IPS-11a (cell line): ENCODE results near the gene WASL.
"Not testable (repeated sequence)": the region's sequence is repeated elsewhere in the genome, so short reads cannot be mapped to it uniquely, and the experiment has no call there.

Experiments used
- H3K4me3 ChIP-seq: one replicate; pipeline ENCODE4 v1.5.1; 2013; ENCODE audit warnings: low read depth, low read length, control low read depth

The WASL gene

GRCh38 chr7:123735539-123735938, 13.3 kb downstream of the WASL start:
- H3K4me3 ChIP-seq, result no peak overlapping the region

DNA sequence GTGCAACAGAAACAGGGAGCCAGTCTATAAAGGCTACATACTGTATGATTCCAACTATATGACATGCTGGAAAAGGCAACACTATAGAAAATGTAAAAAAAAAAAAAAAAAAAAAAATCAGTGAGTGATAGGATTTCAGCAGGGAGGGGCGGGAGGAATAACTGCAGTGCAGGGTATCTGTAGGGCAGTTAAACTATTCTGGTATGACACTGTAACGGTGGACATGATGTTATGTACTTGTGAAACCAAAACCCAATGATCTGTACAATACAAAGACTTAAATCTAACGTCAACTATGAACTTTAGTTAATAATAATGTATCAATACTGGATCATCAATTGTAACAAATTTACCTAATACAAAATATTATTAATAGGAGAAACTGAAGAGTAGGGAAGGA, 14.3 kb downstream of the WASL start:
- H3K4me3 ChIP-seq, result no peak overlapping the region

DNA sequence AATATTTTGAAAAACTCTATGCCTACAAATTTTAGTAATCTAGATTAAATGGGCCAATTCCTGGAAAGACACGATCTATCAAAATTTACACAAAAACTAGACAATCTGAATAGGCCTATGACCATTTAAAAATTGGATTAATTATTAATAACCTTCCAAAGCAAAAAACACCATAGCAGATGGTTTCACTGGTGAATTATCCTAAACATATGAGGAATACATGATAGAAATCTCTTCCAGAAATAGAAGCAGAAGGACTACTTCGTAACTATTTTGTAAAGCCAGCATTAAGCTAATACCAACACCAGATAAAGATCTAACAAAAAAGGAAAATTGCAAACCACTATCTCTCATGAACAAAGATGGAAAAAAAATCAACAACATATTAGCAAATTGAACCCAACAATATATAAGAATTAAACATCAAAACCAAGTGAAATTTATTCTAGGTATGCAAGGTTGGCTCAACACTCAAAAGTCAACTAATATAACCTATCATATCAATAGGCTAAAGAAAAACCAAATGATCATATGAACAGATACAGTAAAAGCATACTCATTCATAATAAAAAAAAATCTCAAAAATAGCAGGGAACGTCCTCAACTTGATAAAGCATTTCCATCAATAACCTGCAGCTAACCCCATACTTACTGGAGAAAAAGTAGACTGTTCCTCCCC, 16.3 kb downstream of the WASL start:
- no peak overlapping the region for H3K4me3 ChIP-seq

- H3K4me3 ChIP-seq, result no peak overlapping the region
These were observed 19.6 kb downstream of the WASL start for GRCh38 chr7:123729218-123729578.

DNA sequence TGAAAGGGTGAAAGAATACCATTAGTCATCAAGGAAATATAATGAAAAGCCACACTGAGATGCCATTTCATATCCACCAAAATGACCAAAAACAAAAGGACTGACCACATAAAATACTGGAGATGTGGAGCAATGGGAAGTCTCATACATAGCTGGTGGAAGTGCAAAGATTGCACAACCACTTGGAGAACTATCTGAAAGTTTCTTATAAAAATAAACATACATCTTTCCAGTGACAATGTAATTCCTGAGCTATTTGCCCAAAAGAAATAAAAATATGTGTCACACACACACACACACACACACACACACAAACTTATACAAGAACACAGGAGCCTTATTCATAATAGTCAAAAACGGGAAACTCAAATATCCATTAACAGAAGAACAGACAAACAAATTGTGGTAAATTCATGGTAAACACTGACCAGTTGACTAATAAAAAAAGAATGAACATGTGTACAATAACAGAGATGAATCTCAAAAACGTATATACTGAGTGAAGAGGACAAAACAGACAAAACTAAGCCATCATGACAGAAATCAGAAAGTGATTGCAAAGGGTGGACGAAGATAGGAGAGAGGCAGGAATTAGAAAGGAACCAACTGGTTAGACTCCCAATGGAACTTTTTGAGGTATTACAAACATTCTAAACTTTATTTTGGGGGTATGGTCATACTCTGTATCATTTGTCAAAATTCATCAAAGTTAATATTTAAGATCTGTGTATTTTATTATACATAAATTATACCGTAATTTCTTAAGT, 21.5 kb downstream of the WASL start:
- H3K4me3 ChIP-seq, result no peak overlapping the region

DNA sequence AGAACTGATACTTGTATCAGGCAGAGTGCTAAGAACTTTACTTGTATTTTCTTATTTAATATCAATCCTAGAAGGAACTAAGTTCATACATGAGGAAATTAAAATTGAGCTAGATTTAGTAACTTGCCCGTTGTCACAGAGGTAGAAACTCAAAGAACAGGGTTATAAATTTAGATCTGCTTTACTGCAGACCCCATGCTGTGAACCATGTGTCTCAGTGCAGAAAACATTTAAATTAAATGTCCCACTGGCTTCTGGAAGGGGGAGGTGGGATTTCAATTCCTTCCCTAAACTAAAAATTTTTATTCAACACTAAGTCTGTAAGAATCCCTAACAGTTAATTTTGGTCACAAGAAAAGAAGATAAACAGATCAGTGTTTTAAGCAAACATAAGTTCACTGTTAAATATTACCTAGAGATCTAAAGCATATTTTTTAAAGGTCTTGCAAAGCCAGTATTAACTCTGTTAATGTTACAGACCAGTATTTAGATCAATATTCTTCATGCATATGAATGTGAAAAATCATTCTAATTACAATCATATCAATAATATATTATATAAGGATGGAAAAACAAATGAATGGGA, 23.1 kb downstream of the WASL start:
- no peak overlapping the region for H3K4me3 ChIP-seq

GRCh38 chr7:123724817-123725253, 24.0 kb downstream of the WASL start:
- no peak overlapping the region for H3K4me3 ChIP-seq

- no peak overlapping the region for H3K4me3 ChIP-seq
These were observed 24.9 kb downstream of the WASL start for GRCh38 chr7:123723913-123724312.

DNA sequence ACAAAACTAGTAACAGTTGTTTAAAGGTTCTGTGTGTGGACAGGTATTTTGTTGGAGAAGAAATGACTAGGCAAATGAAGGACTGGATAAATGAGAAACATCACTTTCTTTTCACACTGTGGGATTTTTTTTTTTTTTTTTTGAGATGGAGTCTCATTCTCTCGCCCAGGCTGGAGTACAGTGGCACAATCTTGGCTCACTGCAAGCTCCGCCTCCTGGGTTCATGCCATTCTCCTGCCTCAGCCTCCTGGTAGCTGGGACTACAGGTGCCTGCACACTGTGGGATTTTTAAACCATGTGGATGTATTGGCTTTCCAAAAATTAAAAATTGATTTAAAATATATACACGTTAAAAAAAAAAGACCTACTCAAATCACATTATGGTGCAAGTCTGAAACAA, 28.3 kb downstream of the WASL start:
- not testable (repeated sequence) for H3K4me3 ChIP-seq

- H3K4me3 ChIP-seq, result no peak overlapping the region
These were observed 29.5 kb downstream of the WASL start for GRCh38 chr7:123719197-123719721.

DNA sequence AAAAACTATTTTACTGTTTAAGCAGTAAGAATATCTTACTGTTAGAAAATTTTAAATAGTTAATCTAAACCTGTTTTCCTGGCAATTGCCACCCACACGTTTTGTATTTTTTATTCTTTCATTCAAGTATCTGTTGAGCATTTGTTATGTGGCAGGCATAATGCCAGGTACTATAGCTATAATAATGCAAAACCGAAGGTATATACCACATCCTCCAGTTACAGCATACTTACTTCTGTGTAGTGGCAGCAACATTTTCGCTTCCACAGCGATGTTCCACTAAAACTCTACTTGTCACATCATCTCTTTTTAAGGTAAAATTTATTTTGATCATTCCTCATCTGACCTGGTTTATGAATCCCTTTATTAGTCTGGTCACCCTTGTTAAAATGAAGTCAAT, 30.0 kb downstream of the WASL start:
- no peak overlapping the region for H3K4me3 ChIP-seq

- H3K4me3 ChIP-seq, result no peak overlapping the region
These were observed 31.1 kb downstream of the WASL start for GRCh38 chr7:123717689-123718088.

DNA sequence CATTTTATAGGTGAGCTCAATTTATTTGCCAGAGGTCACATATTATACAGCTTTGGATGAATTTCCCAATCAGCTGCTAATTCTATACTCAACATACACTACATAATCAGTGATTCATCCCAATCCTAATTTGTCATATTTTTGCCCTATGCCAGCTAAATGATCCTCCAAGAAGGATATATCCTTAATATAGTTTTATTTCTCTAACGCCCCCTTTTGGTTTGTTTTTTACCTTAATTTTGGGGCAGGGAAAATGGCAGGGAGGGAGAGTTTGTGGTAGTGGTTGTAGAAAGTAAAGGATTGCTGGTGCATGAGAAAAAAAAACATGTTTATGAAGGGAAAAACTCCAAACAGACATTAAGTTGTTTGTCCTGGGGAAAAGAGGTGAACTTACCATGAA, 31.9 kb downstream of the WASL start:
- H3K4me3 ChIP-seq, result no peak overlapping the region

GRCh38 chr7:123715799-123716198, 33.0 kb downstream of the WASL start:
- H3K4me3 ChIP-seq, result no peak overlapping the region

DNA sequence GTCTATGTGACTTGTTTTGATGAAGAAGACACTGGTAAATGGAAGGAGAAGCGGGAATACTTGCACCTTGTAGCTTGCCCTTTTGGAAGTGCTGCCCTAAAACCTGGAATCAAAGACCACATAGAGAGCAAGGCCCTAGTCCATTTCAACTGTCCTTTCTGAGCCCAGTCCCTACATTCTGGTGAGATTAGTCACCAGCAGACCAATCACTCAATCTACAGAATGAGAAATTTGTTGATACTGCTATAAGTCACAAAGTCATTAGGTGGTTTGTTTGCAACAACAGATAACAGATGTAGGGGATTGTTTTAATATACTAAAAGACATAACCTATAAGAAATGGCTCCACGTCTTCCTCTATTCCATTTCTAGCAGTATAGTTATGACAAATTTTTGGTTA, 33.6 kb downstream of the WASL start:
- no peak overlapping the region for H3K4me3 ChIP-seq

DNA sequence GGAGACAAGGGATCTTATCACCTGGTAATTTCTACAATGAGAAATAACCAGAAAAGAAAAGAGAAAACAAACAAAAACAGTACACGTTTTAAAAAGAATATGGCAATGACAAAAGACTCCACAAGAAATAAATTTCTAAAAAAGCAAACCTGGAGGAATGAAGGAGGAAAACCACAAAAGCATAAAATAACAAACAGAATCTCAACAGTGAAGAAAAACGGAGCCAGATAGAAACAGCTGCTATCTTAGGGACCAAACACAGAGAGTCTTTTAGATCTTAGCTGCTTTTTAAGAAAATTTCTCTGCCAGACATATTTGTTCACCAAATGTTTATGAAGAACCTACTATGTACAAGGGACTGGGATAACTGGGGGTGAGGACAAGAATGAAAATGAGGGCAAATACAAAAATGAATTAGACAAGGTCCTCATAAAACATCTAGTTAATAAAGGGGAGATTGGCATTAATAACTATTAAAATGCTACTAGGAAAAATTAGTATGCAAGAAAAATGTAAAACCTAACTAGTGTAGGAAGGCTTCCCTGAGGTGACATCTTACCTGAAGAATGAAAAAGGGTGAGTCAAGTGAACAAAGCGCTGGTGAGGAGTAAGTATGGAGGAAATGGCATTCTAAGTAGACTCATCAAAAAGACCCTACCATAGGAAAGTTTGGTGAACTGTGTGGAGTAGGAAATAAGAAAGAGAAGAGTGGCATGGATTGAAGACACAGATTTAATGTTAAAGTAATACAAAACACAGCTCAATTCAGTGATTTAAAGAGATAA, 34.3 kb downstream of the WASL start:
- H3K4me3 ChIP-seq, result no peak overlapping the region

GRCh38 chr7:123712619-123713018, 36.2 kb downstream of the WASL start:
- H3K4me3 ChIP-seq, result no peak overlapping the region

GRCh38 chr7:123711832-123712293, 36.9 kb downstream of the WASL start:
- H3K4me3 ChIP-seq, result no peak overlapping the region

- no peak overlapping the region for H3K4me3 ChIP-seq
These were observed 38.1 kb downstream of the WASL start for GRCh38 chr7:123710683-123711082.

- H3K4me3 ChIP-seq, result no peak overlapping the region
These were observed 39.3 kb downstream of the WASL start for GRCh38 chr7:123709525-123709924.
